NCI-H1694 treated with DMSO at 0.1 percent for 48 hours (cell line): ENCODE results near the gene MAD1L1.
A peak's percentile ranks its signal among the peaks of the same experiment; 100 is the strongest.

Source experiments
- DNase-seq: peaks from one replicate; lab custom pipeline; 2025; lab: John Stamatoyannopoulos, UW

MAD1L1 gene

DNA sequence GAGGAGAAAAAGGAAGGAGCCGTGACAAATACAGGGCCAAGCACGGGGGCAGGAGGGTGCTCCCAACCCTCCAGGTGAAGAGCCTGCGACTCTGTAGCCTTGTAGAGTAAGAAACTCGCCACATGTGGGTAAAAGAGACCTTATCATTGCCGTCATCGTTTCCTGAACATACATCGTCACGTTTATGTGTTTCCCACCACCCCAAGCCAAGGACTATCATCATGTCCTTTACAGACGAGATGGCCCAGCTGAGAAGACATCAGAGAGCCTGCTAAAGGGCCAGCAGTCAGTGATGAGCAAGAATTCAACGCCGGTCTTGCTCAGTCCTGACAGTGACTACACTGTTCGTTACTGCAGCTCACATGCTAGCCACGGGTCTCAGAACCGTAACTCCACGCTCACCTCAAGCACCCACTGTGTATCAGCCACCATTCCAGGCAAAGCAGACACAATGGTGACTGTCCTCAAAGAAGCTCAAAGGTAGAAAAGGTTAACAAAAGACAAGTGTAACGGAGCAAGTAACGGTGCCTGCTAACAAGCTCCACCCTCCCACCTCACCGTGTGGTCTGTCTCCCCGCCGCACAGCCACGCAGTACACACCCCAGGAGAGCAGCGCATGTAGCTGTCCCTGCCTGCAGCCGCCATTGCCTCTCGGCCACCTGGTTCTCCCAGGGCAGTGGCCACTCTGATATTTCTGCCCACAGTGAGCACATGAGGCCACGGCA is 147.8 kb downstream of the MAD1L1 start:
- no peak for DNase-seq

DNA sequence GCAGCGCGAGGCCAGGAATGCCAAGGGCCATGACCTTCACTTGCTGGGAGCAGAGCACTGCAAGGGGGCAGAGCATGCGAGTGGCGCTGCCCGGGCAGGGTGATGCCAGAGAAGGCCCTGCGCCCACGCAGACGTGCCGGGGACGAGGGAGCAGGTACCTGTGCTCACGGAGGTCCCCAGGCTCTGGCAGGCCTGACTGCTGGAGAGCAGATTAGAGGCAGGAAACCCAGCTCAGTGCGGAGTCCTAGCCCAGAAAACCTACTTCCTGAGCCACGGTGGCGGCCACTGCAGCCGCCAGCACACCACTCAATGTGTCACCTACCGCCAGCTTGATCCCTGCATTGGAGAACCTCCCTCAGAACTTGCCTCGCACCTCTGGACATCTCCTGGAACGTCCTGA is 148.4 kb downstream of the MAD1L1 start:
- no peak for DNase-seq

GRCh38 chr7:2083362-2083761 is 149.4 kb downstream of the MAD1L1 start:
- DNase-seq = no peak

DNA sequence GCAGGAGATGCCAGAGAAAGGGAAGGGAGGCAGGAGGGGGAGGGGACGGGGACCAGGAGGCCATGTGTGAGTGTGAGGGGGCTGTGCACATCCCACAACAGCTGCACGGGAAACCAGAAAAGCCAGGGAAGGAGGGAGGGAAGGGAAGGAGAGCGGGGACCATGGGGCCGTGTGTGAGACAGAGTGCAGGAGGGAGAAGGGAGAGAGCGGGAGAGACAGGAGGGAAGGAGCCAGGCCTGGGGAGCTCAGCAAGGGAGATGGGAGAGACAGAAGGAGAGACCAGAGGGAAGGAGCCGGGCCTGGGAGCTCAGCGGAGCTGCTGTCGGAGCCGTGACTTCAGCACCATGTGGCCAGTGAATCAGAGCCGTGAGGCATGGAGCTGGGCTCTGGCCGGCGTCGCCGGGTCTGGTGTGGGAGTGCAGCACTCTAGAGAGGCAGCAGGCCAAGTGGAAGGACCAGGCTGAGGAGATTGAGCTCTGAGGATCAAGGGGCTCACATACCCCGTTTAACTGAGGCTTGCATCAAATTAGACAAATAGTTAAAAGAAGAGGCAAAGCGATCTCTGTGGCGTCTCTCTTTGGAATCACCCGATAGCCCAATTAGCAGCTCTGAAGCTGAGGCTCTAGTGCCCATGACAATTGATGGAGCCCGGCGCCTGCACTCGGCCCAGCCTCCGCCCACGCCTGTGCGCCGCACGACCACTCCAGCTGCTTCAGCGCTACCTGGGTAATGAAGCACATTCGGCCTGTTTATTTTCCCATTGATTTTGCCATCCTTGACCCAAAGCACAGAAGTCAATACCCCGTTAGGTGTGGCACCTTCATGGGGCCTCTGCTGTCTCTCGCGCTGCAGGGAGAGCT is 150.4 kb downstream of the MAD1L1 start:
- DNase-seq = no peak

DNA sequence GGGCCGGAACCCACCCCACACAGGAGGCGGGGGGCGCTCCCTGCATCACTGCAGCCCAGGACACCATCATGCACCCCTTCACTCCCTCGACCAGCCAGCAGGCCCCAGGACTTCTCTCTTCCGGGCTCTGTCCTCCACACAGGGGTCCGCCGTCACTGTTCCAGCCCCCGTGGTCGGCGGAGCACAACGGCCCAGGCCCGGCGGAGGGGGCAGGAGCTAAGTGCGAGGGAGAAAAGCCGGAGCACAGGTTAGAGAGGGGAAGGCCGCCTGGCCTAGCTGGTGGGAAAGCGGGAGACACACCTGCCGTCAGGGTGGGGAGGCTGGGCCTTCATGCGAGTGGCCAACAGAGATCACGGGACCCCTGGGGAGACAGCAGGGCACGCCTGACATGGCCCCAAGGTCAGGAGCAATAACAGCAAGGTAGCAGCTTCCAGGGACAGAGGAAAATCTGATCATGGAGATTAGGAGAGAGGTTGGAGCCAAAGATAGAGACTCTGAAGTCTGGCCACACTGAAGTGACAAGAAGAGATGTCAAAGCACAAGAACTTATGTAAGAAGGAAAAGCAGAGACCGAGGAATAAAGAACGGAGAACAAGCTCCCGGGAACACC is 151.1 kb downstream of the MAD1L1 start:
- DNase-seq = no peak

- DNase-seq = no peak
Observed at GRCh38 chr7:2080477-2080876, 152.3 kb downstream of the MAD1L1 start.

DNA sequence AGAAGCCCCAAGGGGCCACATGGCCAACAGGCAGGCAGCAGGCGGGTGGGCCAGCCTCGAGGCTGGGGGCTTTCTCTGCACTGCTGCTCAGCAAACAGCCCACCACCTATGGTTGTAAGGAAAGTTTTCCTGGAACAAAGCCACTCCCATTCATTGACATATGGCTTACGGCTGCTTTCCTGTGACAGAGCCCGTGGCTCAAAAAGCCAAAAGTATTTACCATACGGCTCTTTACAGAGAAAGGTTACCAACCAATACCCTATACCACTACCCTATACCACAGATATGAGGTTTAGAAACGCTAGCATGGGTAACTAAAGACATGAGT is 152.7 kb downstream of the MAD1L1 start:
- peak; percentile 58 for DNase-seq

- DNase-seq = no peak
Observed at GRCh38 chr7:2079332-2080059, 153.2 kb downstream of the MAD1L1 start.

DNA sequence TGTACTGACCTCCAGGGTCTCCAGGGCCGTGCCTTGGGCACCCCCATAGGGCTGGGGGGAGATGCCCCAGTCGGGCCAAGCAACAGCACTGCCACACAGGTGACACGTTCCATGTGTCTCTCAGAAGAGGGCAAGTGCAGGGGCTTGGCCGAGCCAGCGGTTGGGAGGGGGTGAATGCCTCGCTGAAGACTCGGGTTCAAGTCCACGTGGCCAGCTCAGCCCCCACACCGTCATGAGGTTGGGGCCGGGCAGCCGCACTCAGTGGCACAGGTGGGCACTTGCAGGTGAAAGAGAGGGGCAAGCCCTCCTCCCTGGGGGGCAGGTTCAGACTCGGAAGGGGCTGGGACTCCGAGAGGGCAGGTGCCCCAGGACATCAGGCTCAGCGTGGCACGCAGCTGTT is 153.8 kb downstream of the MAD1L1 start:
- DNase-seq = no peak

GRCh38 chr7:2076649-2077064 is 156.1 kb downstream of the MAD1L1 start:
- DNase-seq = no peak

GRCh38 chr7:2075811-2076210 is 156.9 kb downstream of the MAD1L1 start:
- DNase-seq = no peak

DNA sequence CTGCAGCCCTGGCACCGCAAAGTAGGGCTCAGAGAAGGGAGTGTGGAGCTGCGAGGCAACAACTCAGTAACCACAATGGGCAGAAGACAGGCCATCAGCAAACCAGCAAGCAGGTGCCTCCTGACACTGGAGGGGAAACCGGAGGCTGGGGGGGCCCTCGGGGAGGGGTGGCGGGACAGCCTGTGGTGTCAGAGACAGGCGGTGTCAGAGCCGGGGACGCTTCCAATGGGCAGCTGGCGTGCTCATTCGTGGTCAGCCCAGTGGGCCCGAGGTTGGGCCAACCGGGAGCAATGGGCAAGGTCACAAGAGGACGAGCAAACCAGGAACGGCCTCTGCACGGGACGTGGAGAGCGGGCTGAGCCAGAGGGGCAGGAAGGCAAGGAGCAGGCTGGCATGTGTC is 158.1 kb downstream of the MAD1L1 start:
- no peak for DNase-seq

DNA sequence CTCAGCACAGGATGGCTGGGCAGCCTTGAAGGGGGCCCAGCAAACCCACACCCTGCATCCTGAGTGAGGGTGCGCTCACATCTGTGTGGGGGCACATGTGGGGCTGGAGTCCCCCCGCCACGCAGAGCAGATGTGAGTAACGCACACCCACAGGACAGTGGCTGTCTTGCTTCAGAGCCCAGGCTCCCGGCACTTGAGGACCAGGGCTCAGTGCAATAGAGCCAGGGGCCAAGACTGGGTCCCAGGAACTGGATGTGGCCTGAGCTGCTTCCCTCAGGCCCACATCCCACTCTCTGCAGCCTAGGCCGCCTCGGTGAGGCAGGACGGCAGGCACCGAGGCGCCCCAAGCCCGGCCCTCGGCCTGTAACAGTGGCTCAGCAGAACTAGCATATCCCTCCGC is 159.9 kb downstream of the MAD1L1 start:
- DNase-seq = no peak

GRCh38 chr7:2072042-2072441 is 160.7 kb downstream of the MAD1L1 start:
- DNase-seq = no peak

DNA sequence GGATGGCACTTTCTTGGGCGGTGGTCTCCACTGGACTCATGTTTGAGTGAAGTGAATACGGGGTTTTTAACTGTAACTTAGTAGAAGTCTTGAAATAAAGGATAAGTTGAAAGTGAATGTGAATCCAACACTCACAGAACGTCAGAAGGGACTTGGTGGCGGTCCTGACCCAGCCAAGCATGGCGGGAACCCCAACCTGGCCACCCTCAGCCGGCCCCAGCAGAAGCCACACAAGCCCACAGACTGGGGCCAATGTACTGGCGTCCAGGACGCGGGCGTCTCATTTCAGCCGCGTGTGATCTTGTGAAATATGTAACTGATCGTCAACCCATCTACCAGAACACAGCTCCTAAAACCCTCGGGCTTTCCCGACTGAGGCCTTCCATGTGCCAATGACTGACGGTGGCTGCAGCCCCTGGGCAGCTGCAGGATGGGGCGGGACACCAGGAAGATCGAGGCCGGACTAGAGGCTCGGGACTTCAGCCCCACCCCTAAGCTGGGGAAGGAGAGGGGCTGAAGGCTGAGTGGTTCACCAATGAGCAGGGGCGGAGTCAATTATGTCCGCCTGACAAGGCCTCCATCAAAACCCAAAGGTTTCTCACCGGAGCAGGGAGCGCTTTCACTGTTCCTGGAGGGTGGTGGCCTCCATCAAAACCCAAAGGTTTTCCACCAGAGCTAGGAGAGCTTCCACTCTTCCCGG is 161.5 kb downstream of the MAD1L1 start:
- DNase-seq = no peak

- DNase-seq = no peak
Observed at GRCh38 chr7:2070151-2070763, 162.5 kb downstream of the MAD1L1 start.

DNA sequence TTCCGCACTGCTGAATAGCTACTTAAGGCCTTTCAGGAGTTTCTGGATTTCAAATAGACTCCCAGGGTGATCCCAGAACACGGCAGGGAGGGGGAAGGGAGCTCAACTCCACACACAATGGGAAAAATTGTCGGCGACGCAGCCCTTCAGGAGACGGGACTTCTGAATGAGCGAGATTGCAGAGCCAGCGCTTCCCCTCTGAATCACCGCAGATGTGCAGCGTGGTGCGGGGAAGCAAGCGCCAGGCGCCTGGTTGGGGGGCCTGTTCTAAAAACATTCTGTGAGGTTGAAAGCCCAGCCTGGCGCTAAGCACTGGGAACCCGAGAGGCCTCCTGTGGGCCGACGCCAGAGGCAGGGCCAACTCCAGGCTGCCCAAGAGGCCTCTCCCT is 163.3 kb downstream of the MAD1L1 start:
- DNase-seq = no peak

DNA sequence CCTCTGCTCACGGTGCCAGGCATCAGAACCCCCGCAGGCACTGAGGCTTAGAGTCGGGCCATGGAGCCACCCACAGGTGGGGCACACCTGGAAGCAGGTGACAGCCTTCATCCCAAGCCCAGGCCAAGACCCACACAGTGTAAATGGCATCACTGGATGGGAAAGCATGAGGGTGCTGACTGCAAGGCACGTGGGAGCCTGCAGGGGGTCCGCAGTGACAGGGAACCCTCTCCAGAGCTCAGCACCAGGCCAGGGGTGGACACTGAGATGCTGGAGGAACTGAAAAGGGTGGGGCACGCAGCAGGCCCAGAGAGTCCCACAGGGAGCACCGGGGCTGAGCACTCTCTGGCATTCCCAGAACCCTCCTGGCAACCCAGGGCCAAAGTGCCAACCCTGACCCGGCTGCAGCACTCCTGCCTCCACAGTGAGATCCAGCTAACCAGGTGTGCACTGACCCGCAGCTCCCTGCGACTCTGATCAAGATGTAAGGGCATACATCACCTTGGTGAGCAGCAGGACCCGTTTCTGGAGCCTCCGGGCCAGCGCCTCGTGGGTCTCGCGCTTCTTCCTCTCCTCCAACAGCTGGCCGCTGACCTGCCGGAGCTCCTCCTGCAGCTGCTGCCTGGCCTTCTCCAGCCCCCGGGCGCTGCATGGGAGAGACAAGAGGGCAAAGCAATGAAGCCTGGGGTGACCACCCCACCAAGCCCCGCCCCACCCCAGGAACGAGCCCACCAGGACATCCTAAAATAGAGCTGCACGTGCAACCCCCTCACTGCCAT is 163.9 kb downstream of the MAD1L1 start:
- DNase-seq = no peak

DNA sequence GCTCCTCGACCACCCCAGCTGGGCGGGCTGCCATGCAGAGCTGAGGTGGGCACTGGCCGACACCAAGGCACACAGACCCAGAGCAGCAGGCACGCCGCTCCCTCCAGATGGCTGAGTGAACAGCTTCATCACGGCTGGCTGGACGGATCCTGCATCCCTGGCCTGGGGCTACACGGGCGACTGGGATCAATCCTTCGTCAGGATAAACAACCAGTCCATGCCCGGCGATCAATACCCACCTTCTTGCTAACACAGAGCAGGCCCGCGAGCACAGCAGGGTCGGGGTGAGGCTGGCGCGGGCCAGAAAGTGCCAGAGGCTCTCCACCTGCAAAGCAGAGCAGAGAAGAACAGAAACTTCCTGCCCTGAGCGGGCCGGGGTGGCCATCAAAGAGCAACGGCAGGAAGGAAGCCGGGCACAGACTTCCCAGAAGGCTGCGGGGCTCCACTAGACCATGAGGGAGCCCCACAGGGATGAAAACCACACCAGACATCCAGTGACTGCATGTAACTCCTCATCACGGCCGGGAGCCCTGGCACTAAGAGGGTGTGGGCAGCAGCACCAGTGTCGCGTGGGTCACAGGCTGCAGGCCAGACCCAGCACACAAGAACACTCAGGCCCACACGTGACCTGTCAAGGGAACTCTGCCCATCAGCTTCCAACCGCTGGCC is 166.4 kb downstream of the MAD1L1 start:
- DNase-seq = no peak

DNA sequence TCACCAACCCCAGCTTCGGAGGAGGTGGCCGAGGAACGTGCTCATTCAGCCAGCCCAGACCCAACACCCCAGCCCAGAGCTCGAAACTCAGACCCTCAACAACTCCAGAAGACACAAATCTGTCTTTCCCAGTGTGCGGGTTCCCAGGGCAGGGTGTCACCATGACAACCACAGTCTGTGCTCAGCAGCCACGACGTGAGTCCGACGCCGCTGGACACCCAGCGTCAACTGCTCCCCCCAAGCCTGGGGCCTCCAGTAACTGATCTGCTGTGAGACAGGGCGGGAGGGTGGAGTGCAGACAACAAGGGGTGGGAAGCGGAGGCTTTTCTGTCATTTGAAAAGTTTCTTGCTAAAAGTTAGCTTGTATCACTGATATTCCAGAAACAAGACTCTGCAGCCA is 167.2 kb downstream of the MAD1L1 start:
- no peak for DNase-seq
